ENCODE results near the gene SLC7A10. TPM values are rescaled to one million over a fixed set of nuclear protein-coding genes. Genes with fewer than 3 reads are reported as not detected.
A peak's percentile ranks its signal among the peaks of the same experiment; 100 is the strongest.
"Not testable (repeated sequence)": the region's sequence is repeated elsewhere in the genome, so short reads cannot be mapped to it uniquely, and the experiment has no call there.

Gene SLC7A10
- total RNA-seq, 2 experiments from 2014 or later, result not detected

- CTCF ChIA-PET, result interaction anchor here (3.5 to 4.6 kb wide), 2 partner anchors 69 to 172 kb away, joined by 40 to 56 read pairs; partner anchors contain the start of gene CEBPA
Measured at GRCh38 chr19:33233056-33233873, 7.6 kb upstream of the SLC7A10 start.

GRCh38 chr19:33232656-33233055 lies 7.0 kb upstream of the SLC7A10 start:
- Mint-ChIP-seq H3K27me3 (peaks cover 25% of the 10 kb centered on the region), H3K36me3 (peaks cover 9% of the 10 kb centered on the region), H3K27ac (no peak overlapping the region), H3K4me1 (ENCODE audit: low read depth) (peaks cover 7% of the 10 kb centered on the region), H3K4me3 (no peak overlapping the region), H3K9me3 (peaks cover 10% of the 10 kb centered on the region)
- ChIA-PET CTCF (no interaction called here), POLR2A (no interaction called here)
- no peak for DNase-seq
- intact Hi-C loops (cut with micrococcal nuclease), result loop anchor here (10.0 kb wide), 1 partner anchor 142 kb away; the partner anchor contains the start of gene CEBPG

More at GRCh38 chr19:33233056-33233873, 7.6 kb upstream of the SLC7A10 start:
- Mint-ChIP-seq H3K4me3 (no peak overlapping the region), H3K9me3 (peaks cover 6% of the 10 kb centered on the region), H3K4me1 (ENCODE audit: low read depth) (peaks cover 7% of the 10 kb centered on the region), H3K36me3 (peaks cover 5% of the 10 kb centered on the region), H3K27me3 (peaks cover 21% of the 10 kb centered on the region), H3K27ac (no peak overlapping the region)
- POLR2A ChIA-PET, result no interaction called here
- intact Hi-C loops (cut with micrococcal nuclease), result loop anchor here (10.0 kb wide), 1 partner anchor 142 kb away; the partner anchor contains the start of gene CEBPG
- DNase-seq, result no peak

GRCh38 chr19:33231511-33231910 lies 5.9 kb upstream of the SLC7A10 start:
- CTCF ChIA-PET, result interaction anchor here (1.0 kb wide), 1 partner anchor 87 kb away, joined by 3 read pairs; no protein-coding TSS in a partner anchor
- H3K4me1 Mint-ChIP-seq (ENCODE audit: low read depth), result peaks cover 8% of the 10 kb centered on the region
- POLR2A ChIA-PET, result no interaction called here
- H3K9me3 Mint-ChIP-seq, result peaks cover 15% of the 10 kb centered on the region
- peaks cover 12% of the 10 kb centered on the region for H3K36me3 Mint-ChIP-seq
- no peak overlapping the region for H3K27ac Mint-ChIP-seq
- H3K27me3 Mint-ChIP-seq, result peaks cover 32% of the 10 kb centered on the region
- intact Hi-C loops (cut with micrococcal nuclease), result loop anchor here (10.0 kb wide), 1 partner anchor 143 kb away; the partner anchor contains the start of gene CEBPG
- no peak for DNase-seq
- H3K4me3 Mint-ChIP-seq, result no peak overlapping the region

- POLR2A ChIA-PET, result no interaction called here
- Mint-ChIP-seq H3K27me3 (peaks cover 39% of the 10 kb centered on the region), H3K27ac (no peak overlapping the region), H3K36me3 (peaks cover 12% of the 10 kb centered on the region), H3K9me3 (peaks cover 15% of the 10 kb centered on the region), H3K4me1 (ENCODE audit: low read depth) (peaks cover 9% of the 10 kb centered on the region), H3K4me3 (no peak overlapping the region)
- intact Hi-C loops (cut with micrococcal nuclease), result loop anchor here (10.0 kb wide), 1 partner anchor 145 kb away; the partner anchor contains the start of gene CEBPG
- CTCF ChIA-PET, result no interaction called here
- no peak for DNase-seq
Measured at GRCh38 chr19:33229962-33230361, 4.3 kb upstream of the SLC7A10 start.

GRCh38 chr19:33227870-33228599 lies 2.4 kb upstream of the SLC7A10 start:
- CTCF ChIA-PET, result interaction anchor here (0.7 to 1.5 kb wide), 2 partner anchors 74 to 179 kb away, joined by 3 to 5 read pairs; partner anchors contain the start of gene CEBPA
- POLR2A ChIA-PET, result no interaction called here
- no peak overlapping the region for H3K4me3 Mint-ChIP-seq

GRCh38 chr19:33227242-33227650 lies 1.6 kb upstream of the SLC7A10 start:
- intact Hi-C loops (cut with micrococcal nuclease), result no loop called here
- Mint-ChIP-seq H3K27ac (no peak overlapping the region), H3K36me3 (peaks cover 12% of the 10 kb centered on the region), H3K4me1 (ENCODE audit: low read depth) (peaks cover 10% of the 10 kb centered on the region), H3K27me3 (peaks cover 58% of the 10 kb centered on the region), H3K9me3 (peaks cover 15% of the 10 kb centered on the region), H3K4me3 (no peak overlapping the region)
- no peak for DNase-seq
- ChIA-PET POLR2A (no interaction called here), CTCF (interaction anchor here (1.5 kb wide), 1 partner anchor 180 kb away, joined by 3 read pairs; no protein-coding TSS in a partner anchor)

More at GRCh38 chr19:33227870-33228599, 2.4 kb upstream of the SLC7A10 start:
- intact Hi-C loops (cut with micrococcal nuclease), result no loop called here
- Mint-ChIP-seq H3K27me3 (peaks cover 54% of the 10 kb centered on the region), H3K9me3 (peaks cover 15% of the 10 kb centered on the region), H3K4me1 (ENCODE audit: low read depth) (peaks cover 10% of the 10 kb centered on the region), H3K27ac (no peak overlapping the region), H3K36me3 (peaks cover 12% of the 10 kb centered on the region)
- no peak for DNase-seq

GRCh38 chr19:33226550-33227241 lies 1.0 kb upstream of the SLC7A10 start:
- Mint-ChIP-seq H3K9me3 (peaks cover 15% of the 10 kb centered on the region), H3K36me3 (peaks cover 12% of the 10 kb centered on the region), H3K27ac (no peak overlapping the region), H3K4me3 (peak overlapping the region; percentile 29), H3K27me3 (peaks cover 55% of the 10 kb centered on the region), H3K4me1 (ENCODE audit: low read depth) (peaks cover 10% of the 10 kb centered on the region)
- DNase-seq, result no peak
- intact Hi-C loops (cut with micrococcal nuclease), result no loop called here
- POLR2A ChIA-PET, result no interaction called here
- CTCF ChIA-PET, result interaction anchor here (1.5 kb wide), 1 partner anchor 181 kb away, joined by 3 read pairs; no protein-coding TSS in a partner anchor

GRCh38 chr19:33224694-33225457 lies 774 bp downstream of the SLC7A10 start:
- Mint-ChIP-seq H3K27me3 (peaks cover 59% of the 10 kb centered on the region), H3K4me1 (ENCODE audit: low read depth) (peaks cover 10% of the 10 kb centered on the region), H3K36me3 (peaks cover 12% of the 10 kb centered on the region), H3K9me3 (peaks cover 15% of the 10 kb centered on the region), H3K4me3 (peak overlapping the region; percentile 17), H3K27ac (no peak overlapping the region)
- intact Hi-C loops (cut with micrococcal nuclease), result no loop called here
- POLR2A ChIA-PET, result no interaction called here
- CTCF ChIA-PET, result interaction anchor here (0.6 to 1.6 kb wide), 2 partner anchors 147 to 553 kb away, joined by 3 to 4 read pairs; no protein-coding TSS in a partner anchor
- DNase-seq, result no peak

- H3K36me3 Mint-ChIP-seq; DNase-seq; POLR2A ChIA-PET; intact Hi-C loops (cut with micrococcal nuclease); CTCF ChIA-PET; H3K4me1 Mint-ChIP-seq (ENCODE audit: low read depth); H3K27ac Mint-ChIP-seq; H3K9me3 Mint-ChIP-seq; H3K4me3 Mint-ChIP-seq: not testable (repeated sequence)
- peaks cover 42% of the 10 kb centered on the region for H3K27me3 Mint-ChIP-seq
Measured at GRCh38 chr19:33222255-33222654, 3.4 kb downstream of the SLC7A10 start.

GRCh38 chr19:33221638-33222037 lies 4.0 kb downstream of the SLC7A10 start:
- H3K27ac Mint-ChIP-seq, result no peak overlapping the region
- peaks cover 39% of the 10 kb centered on the region for H3K27me3 Mint-ChIP-seq
- DNase-seq, result no peak
- no peak overlapping the region for H3K4me3 Mint-ChIP-seq
- no peaks in the 10 kb centered on the region for H3K36me3 Mint-ChIP-seq
- POLR2A ChIA-PET, result no interaction called here
- intact Hi-C loops (cut with micrococcal nuclease), result no loop called here
- H3K4me1 Mint-ChIP-seq (ENCODE audit: low read depth), result peaks cover 8% of the 10 kb centered on the region
- CTCF ChIA-PET, result interaction anchor here (1.1 kb wide), 1 partner anchor 14 kb away, joined by 4 read pairs; no protein-coding TSS in a partner anchor
- H3K9me3 Mint-ChIP-seq, result no peaks in the 10 kb centered on the region

- Mint-ChIP-seq H3K36me3 (no peaks in the 10 kb centered on the region), H3K27ac (no peak overlapping the region), H3K27me3 (peaks cover 30% of the 10 kb centered on the region), H3K9me3 (no peaks in the 10 kb centered on the region), H3K4me3 (no peak overlapping the region), H3K4me1 (ENCODE audit: low read depth) (peaks cover 3% of the 10 kb centered on the region)
- no peak for DNase-seq
- POLR2A ChIA-PET, result no interaction called here
- intact Hi-C loops (cut with micrococcal nuclease), result no loop called here
- CTCF ChIA-PET, result interaction anchor here (1.1 kb wide), 1 partner anchor 15 kb away, joined by 4 read pairs; no protein-coding TSS in a partner anchor
Measured at GRCh38 chr19:33220735-33221134, 4.9 kb downstream of the SLC7A10 start.

Measured in activated CD4-positive, alpha-beta memory T cell treated with anti-CD3 and anti-CD28 coated beads for 36 hours (primary cell).